Measurements from ENCODE around the gene TMEM255A.

- TF ChIP-seq POLR2AphosphoS5 (IDR thresholded peaks at IDR 0.05) (no peak), CTCF (IDR thresholded peaks at IDR 0.05) (no peak), POLR2A (IDR thresholded peaks at IDR 0.05) (no peak), EP300 (IDR thresholded peaks at IDR 0.05) (no peak)
Observed at GRCh38 chrX:120311727-120312063, 434 bp upstream of the TMEM255A start.
